B cell (primary cell): ENCODE data around the gene CALML5.

Source experiments
- EZH2 ChIP-seq: IDR thresholded peaks from 2 replicates; pipeline ENCODE4 v1.6.1; 2012; ENCODE audit warnings: borderline replicate concordance, low read depth, mild to moderate bottlenecking, moderate library complexity, low read length; ENCODE audit not compliant: insufficient read depth, poor library complexity, severe bottlenecking
- TF ChIP-seq, protein P1 (sequence below): fragments of 200-600 bp; IDR thresholded peaks from one replicate; pipeline ENCODE4 v1.8.0; 2022; ENCODE audit warnings: antibody characterized with exemption, mild to moderate bottlenecking

DNA sequence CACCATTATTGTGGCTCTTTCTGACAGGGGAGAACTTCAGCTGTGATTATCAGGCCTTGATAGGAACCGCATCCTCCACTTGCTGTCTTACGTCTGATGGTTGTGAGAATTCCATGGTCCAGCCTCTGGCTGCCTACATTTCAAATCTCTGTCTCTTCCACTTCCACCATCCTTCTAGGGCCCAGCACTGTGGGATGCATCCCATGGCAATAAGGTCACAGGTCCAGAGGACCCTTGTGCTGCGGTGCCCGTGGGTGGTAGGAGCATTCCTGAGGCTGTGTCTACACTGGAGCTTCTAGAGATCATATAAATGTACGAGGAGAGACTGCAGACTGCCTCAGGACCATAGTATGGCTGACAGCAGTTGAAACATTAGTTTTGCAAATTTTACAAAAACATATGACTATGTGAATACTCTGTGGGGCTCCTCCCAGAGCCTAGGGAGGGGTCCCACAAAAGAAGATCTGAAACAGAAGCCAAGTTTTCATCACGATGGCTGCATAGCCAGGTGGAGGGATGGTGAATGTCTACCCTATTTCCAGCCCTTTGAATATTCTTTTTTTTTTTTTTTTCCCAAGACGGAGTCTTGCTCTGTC lies 37.2 kb upstream of the CALML5 start:
- TF ChIP-seq, protein P1, sequence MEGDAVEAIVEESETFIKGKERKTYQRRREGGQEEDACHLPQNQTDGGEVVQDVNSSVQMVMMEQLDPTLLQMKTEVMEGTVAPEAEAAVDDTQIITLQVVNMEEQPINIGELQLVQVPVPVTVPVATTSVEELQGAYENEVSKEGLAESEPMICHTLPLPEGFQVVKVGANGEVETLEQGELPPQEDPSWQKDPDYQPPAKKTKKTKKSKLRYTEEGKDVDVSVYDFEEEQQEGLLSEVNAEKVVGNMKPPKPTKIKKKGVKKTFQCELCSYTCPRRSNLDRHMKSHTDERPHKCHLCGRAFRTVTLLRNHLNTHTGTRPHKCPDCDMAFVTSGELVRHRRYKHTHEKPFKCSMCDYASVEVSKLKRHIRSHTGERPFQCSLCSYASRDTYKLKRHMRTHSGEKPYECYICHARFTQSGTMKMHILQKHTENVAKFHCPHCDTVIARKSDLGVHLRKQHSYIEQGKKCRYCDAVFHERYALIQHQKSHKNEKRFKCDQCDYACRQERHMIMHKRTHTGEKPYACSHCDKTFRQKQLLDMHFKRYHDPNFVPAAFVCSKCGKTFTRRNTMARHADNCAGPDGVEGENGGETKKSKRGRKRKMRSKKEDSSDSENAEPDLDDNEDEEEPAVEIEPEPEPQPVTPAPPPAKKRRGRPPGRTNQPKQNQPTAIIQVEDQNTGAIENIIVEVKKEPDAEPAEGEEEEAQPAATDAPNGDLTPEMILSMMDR: no peak
- TF ChIP-seq EZH2: no peak
